Sigmoid colon (tissue), 4 donors: ENCODE measurements around the gene CFAP53.

Source experiments
- CTCF ChIP-seq, 4 experiments: fragments of 450-650 bp in 3 of 4; fragments of 200-600 bp in 1 of 4; IDR thresholded peaks; one replicate each; pipeline ENCODE4 v1.5.1; 2016 to 2019; ENCODE audit warnings: antibody characterized with exemption in 4 of 4, mild to moderate bottlenecking in 3 of 4, moderate library complexity in 2 of 4
- EP300 ChIP-seq, 4 donors: sonication (generic); formaldehyde crosslinking; IDR thresholded peaks; one replicate each; pipeline ENCODE4 v1.6.1; 2017; ENCODE audit warnings: antibody characterized with exemption in 4 of 4

- no peak for TF ChIP-seq EP300 (IDR thresholded peaks at IDR 0.05)
- no peak for TF ChIP-seq CTCF (IDR thresholded peaks at IDR 0.05)
These were observed 11.6 kb upstream of the CFAP53 start for GRCh38 chr18:50277942-50278341.
